WTC11 (cell line): ENCODE measurements around the gene ATF4. TPM values are rescaled to one million over a fixed set of nuclear protein-coding genes. Genes with fewer than 3 reads are reported as not detected.

ENCODE experiments used
- ATAC-seq: fragments of 200-7000 bp; cut with Tn5 transposase; 2 replicates; pipeline ENCODE4 v1.10.0; 2021; ENCODE audit warnings: mild to moderate bottlenecking, moderate library complexity
- CTCF ChIA-PET: fragments of 300-600 bp; sonication (Branson Sonifier 250); formaldehyde crosslinking; loops from one replicate; lab custom pipeline; 2021; ENCODE audit warnings: antibody characterized with exemption; lab: Charles Lee
- POLR2A ChIA-PET: fragments of 350-600 bp; sonication (Branson Sonifier 250); formaldehyde crosslinking; loops from one replicate; lab custom pipeline; 2021; ENCODE audit warnings: antibody characterized with exemption; lab: Charles Lee
- DNase-seq: peaks from one replicate; pipeline ENCODE4 v3.0.0; 2021; ENCODE audit warnings: low spot score
- H3K27ac Mint-ChIP-seq: 2 replicates; pipeline ENCODE4 v1.8.0; 2021; ENCODE audit warnings: mixed read lengths
- H3K27me3 Mint-ChIP-seq: 2 replicates; pipeline ENCODE4 v1.8.0; 2021; ENCODE audit warnings: low read depth, mild to moderate bottlenecking, moderate library complexity, mixed read lengths
- H3K36me3 Mint-ChIP-seq: 2 replicates; pipeline ENCODE4 v1.8.0; 2021; ENCODE audit warnings: mixed read lengths
- H3K4me1 Mint-ChIP-seq: 2 replicates; pipeline ENCODE4 v1.8.0; 2022; ENCODE audit warnings: mixed read lengths
- H3K4me3 Mint-ChIP-seq: 2 replicates; pipeline ENCODE4 v1.8.0; 2021; ENCODE audit warnings: mild to moderate bottlenecking, moderate library complexity, mixed read lengths
- H3K9me3 Mint-ChIP-seq: 2 replicates; pipeline ENCODE4 v1.8.0; 2021; ENCODE audit warnings: mixed read lengths
- AFF4 ChIP-seq: sonication (generic); formaldehyde crosslinking; IDR thresholded peaks from 2 replicates; pipeline ENCODE4 v1.8.1; 2023; ENCODE audit warnings: mild to moderate bottlenecking, missing genetic modification reagents, borderline replicate concordance
- FOXP1 ChIP-seq: sonication (generic); formaldehyde crosslinking; IDR thresholded peaks from 2 replicates; pipeline ENCODE4 v1.8.0; 2022; ENCODE audit warnings: missing genetic modification reagents, mild to moderate bottlenecking, moderate library complexity, borderline replicate concordance
- JAZF1 ChIP-seq: fragments of 250-450 bp; sonication (Bioruptor Pico); IDR thresholded peaks from 2 replicates; pipeline ENCODE4 v1.9.0; 2021; ENCODE audit warnings: moderate library complexity, mild to moderate bottlenecking, inconsistent platforms
- NFE2L1 ChIP-seq: sonication (generic); formaldehyde crosslinking; IDR thresholded peaks from 2 replicates; pipeline ENCODE4 v1.8.1; 2023; ENCODE audit warnings: missing genetic modification reagents
- OVOL2 ChIP-seq: fragments of 250-450 bp; sonication (Bioruptor Pico); IDR thresholded peaks from 2 replicates; pipeline ENCODE4 v1.9.0; 2021; ENCODE audit warnings: mild to moderate bottlenecking, borderline replicate concordance
- PRDM15 ChIP-seq: sonication (generic); formaldehyde crosslinking; IDR thresholded peaks from 2 replicates; pipeline ENCODE4 v1.8.0; 2022; ENCODE audit warnings: missing genetic modification reagents
- TEAD1 ChIP-seq: sonication (generic); formaldehyde crosslinking; IDR thresholded peaks from 2 replicates; pipeline ENCODE4 v1.8.0; 2022; ENCODE audit warnings: mild to moderate bottlenecking, missing genetic modification reagents
- USF1 ChIP-seq: sonication (generic); formaldehyde crosslinking; IDR thresholded peaks from 2 replicates; pipeline ENCODE4 v1.8.0; 2022; ENCODE audit warnings: mild to moderate bottlenecking, missing genetic modification reagents
- ZNF232 ChIP-seq: sonication (generic); formaldehyde crosslinking; IDR thresholded peaks from 2 replicates; pipeline ENCODE4 v1.8.0; 2022; ENCODE audit warnings: mild to moderate bottlenecking, missing genetic modification reagents
- ZNF263 ChIP-seq: sonication (generic); formaldehyde crosslinking; IDR thresholded peaks from 2 replicates; pipeline ENCODE4 v1.8.1; 2022; ENCODE audit warnings: low read depth, mild to moderate bottlenecking, moderate library complexity, missing genetic modification reagents
- ZNF416 ChIP-seq: fragments of 250-450 bp; sonication (Bioruptor Pico); IDR thresholded peaks from 2 replicates; pipeline ENCODE4 v1.9.0; 2021; ENCODE audit warnings: mild to moderate bottlenecking, inconsistent platforms
- total RNA-seq: library from RNA; stranded (reverse); gene quantifications from 3 replicates; pipeline ENCODE4 v1.2.3, GENCODE V29; 2021

ATF4 gene
- total RNA-seq, 1 experiment from 2014 or later = 460 TPM

- no peak for TF ChIP-seq AFF4 (CRISPR knock-in tag)
- no peak for TF ChIP-seq ZNF232 (CRISPR knock-in tag)
- no peak for TF ChIP-seq ZNF263 (CRISPR knock-in tag)
These were observed 2.4 kb downstream of the ATF4 start (continued) for GRCh38 chr22:39522567-39523300.

DNA sequence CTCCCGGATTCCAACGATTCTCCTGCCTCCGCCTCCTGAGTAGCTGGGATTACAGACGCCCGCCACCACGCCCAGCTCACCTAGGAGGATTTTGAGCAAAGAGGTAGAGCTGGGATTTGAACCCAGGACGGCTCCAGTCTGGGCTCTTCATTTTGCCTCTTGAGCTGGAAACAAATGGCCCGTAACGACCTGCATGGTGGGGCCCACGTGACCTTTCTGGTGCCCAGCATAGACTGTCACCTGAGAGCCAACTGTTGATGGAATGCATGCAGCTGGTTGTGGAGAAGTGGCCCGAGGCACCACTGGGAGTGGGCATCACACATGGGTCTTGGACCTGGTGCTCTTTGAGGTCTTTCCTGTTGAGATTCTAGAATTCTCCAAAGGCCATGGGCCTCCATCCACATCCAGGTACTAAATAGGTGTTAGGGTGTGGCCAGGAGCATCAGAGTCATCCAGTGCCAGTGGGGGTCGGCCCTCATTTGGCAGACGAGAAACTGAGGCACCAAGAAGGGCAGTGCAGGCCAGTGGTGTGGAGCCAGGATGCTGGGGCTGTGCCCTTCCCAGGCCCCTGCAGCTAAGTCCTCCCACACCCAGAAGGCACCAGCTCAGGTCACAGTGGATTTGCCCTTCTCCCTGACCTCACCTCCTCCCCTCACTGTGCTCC is 3.9 kb downstream of the ATF4 start:
- TF ChIP-seq ZNF263 (CRISPR knock-in tag) (no peak), NFE2L1 (CRISPR knock-in tag) (no peak), TEAD1 (CRISPR knock-in tag) (no peak), JAZF1 (CRISPR knock-in tag) (no peak), ZNF416 (CRISPR knock-in tag) (0 out of 2 replicates have a peak, but pooled peaks have one; percentile 53), FOXP1 (no peak), USF1 (no peak), OVOL2 (no peak), PRDM15 (CRISPR knock-in tag) (no peak)
- ChIA-PET POLR2A (interaction anchor here (0.7 to 2.4 kb wide), 4 partner anchors 8 to 24 kb away, joined by 3 to 8 read pairs (median 4); partner anchors contain the start of genes MIEF1 and RPS19BP1), CTCF (interaction anchor here (1.0 to 4.7 kb wide), 10 partner anchors 10 to 215 kb away, joined by 3 to 21 read pairs (median 3); no protein-coding TSS in a partner anchor)
- Mint-ChIP-seq H3K4me3 (peak overlapping the region; percentile 16), H3K36me3 (peaks cover 47% of the 10 kb centered on the region), H3K4me1 (peaks cover 53% of the 10 kb centered on the region), H3K9me3 (no peaks in the 10 kb centered on the region), H3K27ac (peak overlapping the region; percentile 93), H3K27me3 (peaks cover 4% of the 10 kb centered on the region; the same call in 1 of the 2 replicates)
- DNase-seq (no peak), ATAC-seq (no peak)
